Vagina (tissue), 2 donors: ENCODE data around the gene RPL34. TPM values are rescaled to one million over a fixed set of nuclear protein-coding genes. Genes with fewer than 3 reads are reported as not detected.
A peak's percentile ranks its signal among the peaks of the same experiment; 100 is the strongest.

ENCODE experiments used
- DNase-seq, 2 donors: peaks; one replicate each; pipeline ENCODE4 v3.0.0-alpha.2; 2017; ENCODE audit errors: extremely low spot score in 2 of 2
- H3K27ac ChIP-seq: fragments of 200-600 bp; sonication (generic); one replicate; pipeline ENCODE4 v1.5.1; 2019
- H3K27me3 ChIP-seq: fragments of 200-600 bp; sonication (generic); one replicate; pipeline ENCODE4 v1.5.1; 2019
- H3K36me3 ChIP-seq, 2 donors: fragments of 200-600 bp; sonication (generic); one replicate each; pipeline ENCODE4 v1.5.1; 2017 to 2019
- H3K4me1 ChIP-seq: fragments of 200-600 bp; sonication (generic); one replicate; pipeline ENCODE4 v1.5.1; 2019
- H3K4me3 ChIP-seq, 2 donors: fragments of 200-600 bp; sonication (generic); 1 replicate in 1 of 2; 2 replicates in 1 of 2; pipeline ENCODE4 v1.5.1; 2016 to 2019
- H3K9me3 ChIP-seq: fragments of 200-600 bp; sonication (generic); one replicate; pipeline ENCODE4 v1.5.1; 2019
- CTCF ChIP-seq, 3 experiments: fragments of 450-650 bp in 2 of 3; fragments of 200-600 bp in 1 of 3; sonication (generic) in 1 of 3; IDR thresholded peaks; one replicate each; pipeline ENCODE4 v1.5.1; 2017 to 2019; ENCODE audit warnings: antibody characterized with exemption in 3 of 3, mild to moderate bottlenecking in 2 of 3, moderate library complexity in 2 of 3
- POLR2A ChIP-seq, 2 donors: fragments of 450-650 bp; IDR thresholded peaks; one replicate each; pipeline ENCODE4 v1.6.1; 2017; ENCODE audit warnings: antibody characterized with exemption in 2 of 2, mild to moderate bottlenecking in 2 of 2, moderate library complexity in 2 of 2
- POLR2AphosphoS5 ChIP-seq, 2 donors: sonication (generic); formaldehyde crosslinking; IDR thresholded peaks; one replicate each; pipeline ENCODE4 v1.9.0; 2017; ENCODE audit warnings: antibody characterized with exemption in 2 of 2, mild to moderate bottlenecking in 2 of 2, low read depth in 1 of 2; ENCODE audit not compliant: insufficient read depth in 1 of 2
- intact Hi-C: fragments of 100-400 bp; cut with DNase I; formaldehyde crosslinking; loops from one replicate; pipeline ENCODE4 v1.15.1; 2023
- total RNA-seq: library from RNA; depleted of rRNA; stranded (reverse); fragments of >200 nt; gene quantifications from one replicate; pipeline ENCODE4 v1.2.3, GENCODE V29; 2016

Gene RPL34
- total RNA-seq, 1 donor from 2014 or later, result 1,086 TPM

- Histone ChIP-seq H3K9me3 (no peaks in the 10 kb centered on the region), H3K4me1 (no peaks in the 10 kb centered on the region), H3K27ac (no peak overlapping the region), H3K27me3 (no peaks in the 10 kb centered on the region), H3K36me3 (no peaks in the 10 kb centered on the region), H3K4me3 (no peak overlapping the region)
- TF ChIP-seq POLR2AphosphoS5 (IDR thresholded peaks at IDR 0.05; ENCODE audit: insufficient read depth in 1 of 2, low read depth in 1 of 2) (no peak), CTCF (IDR thresholded peaks at IDR 0.05) (no peak), POLR2A (IDR thresholded peaks at IDR 0.05) (no peak)
- intact Hi-C loops, result no loop called here
- DNase-seq, result no peak
Observed at GRCh38 chr4:108612365-108612764, 8.0 kb upstream of the RPL34 start.

- no peak for DNase-seq
- Histone ChIP-seq H3K4me3 (peak overlapping the region; percentile 70 to 91), H3K36me3 (peaks cover 0 to 30% of the 10 kb centered on the region in 2 donors), H3K9me3 (no peaks in the 10 kb centered on the region), H3K4me1 (peaks cover 44% of the 10 kb centered on the region), H3K27me3 (no peaks in the 10 kb centered on the region), H3K27ac (peak overlapping the region; percentile 37)
- intact Hi-C loops, result no loop called here
- TF ChIP-seq POLR2AphosphoS5 (IDR thresholded peaks at IDR 0.05; ENCODE audit: insufficient read depth in 1 of 2, low read depth in 1 of 2), result no peak
- no peak for TF ChIP-seq CTCF (IDR thresholded peaks at IDR 0.05)
- no peak for TF ChIP-seq POLR2A (IDR thresholded peaks at IDR 0.05)
Observed at GRCh38 chr4:108619372-108620100, 840 bp upstream of the RPL34 start.

- intact Hi-C loops, result no loop called here
- DNase-seq, result no peak
- peak overlapping the region; percentile 75 for H3K27ac ChIP-seq
- H3K27me3 ChIP-seq, result no peaks in the 10 kb centered on the region
- peaks cover 44% of the 10 kb centered on the region for H3K4me1 ChIP-seq
- peak overlapping the region; percentile 70 to 91 for H3K4me3 ChIP-seq
- H3K36me3 ChIP-seq, result peaks cover 0 to 40% of the 10 kb centered on the region in 2 donors
- no peak for TF ChIP-seq CTCF (IDR thresholded peaks at IDR 0.05)
- no peak for TF ChIP-seq POLR2A (IDR thresholded peaks at IDR 0.05)
- TF ChIP-seq POLR2AphosphoS5 (IDR thresholded peaks at IDR 0.05; ENCODE audit: insufficient read depth in 1 of 2, low read depth in 1 of 2), result no peak
- H3K9me3 ChIP-seq, result no peaks in the 10 kb centered on the region
Observed at GRCh38 chr4:108620933-108621905, 843 bp downstream of the RPL34 start.

- Histone ChIP-seq H3K4me3 (no peak overlapping the region), H3K36me3 (peaks cover 0 to 48% of the 10 kb centered on the region in 2 donors), H3K9me3 (no peaks in the 10 kb centered on the region), H3K27ac (no peak overlapping the region), H3K27me3 (no peaks in the 10 kb centered on the region), H3K4me1 (peaks cover 44% of the 10 kb centered on the region)
- intact Hi-C loops, result no loop called here
- no peak for TF ChIP-seq POLR2AphosphoS5 (IDR thresholded peaks at IDR 0.05; ENCODE audit: insufficient read depth in 1 of 2, low read depth in 1 of 2)
- no peak for TF ChIP-seq CTCF (IDR thresholded peaks at IDR 0.05)
- TF ChIP-seq POLR2A (IDR thresholded peaks at IDR 0.05), result no peak
- no peak for DNase-seq
Observed at GRCh38 chr4:108622022-108622421, 1.6 kb downstream of the RPL34 start.
